GM11168 (cell line): ENCODE data around the gene ILKAP.

Source experiments
- in situ Hi-C: fragments of 300-500 bp; cut with MboI; formaldehyde crosslinking; loops from one replicate; pipeline ENCODE4 v1.12.0; 2022; ENCODE audit warnings: low sequenced_read_pairs; ENCODE audit not compliant: unreplicated experiment

The ILKAP gene

DNA sequence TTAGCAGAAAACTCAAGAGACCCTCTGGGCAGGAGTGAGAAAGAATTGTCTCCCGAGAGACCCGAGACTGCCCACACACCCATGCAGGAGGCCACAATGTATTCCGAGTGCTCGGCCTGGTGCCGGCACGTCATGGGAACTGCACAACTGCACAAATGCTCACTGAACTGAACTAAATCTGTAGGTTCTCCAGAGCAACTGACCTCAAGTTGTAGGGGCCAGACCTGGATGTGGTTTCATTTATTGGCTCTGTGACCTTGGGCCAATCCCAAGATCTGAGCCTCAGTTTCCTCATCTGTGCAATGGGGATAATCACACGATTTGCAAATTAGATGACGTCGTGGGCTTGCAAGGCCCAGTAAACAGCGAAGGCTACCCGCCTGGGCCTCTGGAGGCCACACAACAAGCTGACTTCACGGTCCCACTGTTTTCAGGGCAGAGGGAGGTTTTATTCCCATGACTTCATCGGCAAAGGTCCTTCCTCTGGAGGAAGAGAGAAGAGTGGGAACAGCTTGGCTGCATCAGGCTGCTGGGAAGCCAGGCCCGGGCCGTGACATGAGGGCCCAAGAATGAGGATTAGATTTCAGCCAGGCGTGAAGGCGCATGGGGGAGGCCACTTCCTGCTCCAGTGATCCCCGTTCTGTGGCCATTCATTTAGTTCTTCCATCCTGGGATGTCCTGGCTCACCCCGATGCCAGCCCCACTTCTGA is 48.3 kb downstream of the ILKAP start:
- in situ Hi-C loops: no loop called here

- in situ Hi-C loops: no loop called here
These were observed 48.9 kb downstream of the ILKAP start for GRCh38 chr2:238154570-238154969.

GRCh38 chr2:238152771-238153688 is 50.5 kb downstream of the ILKAP start:
- in situ Hi-C loops: no loop called here

DNA sequence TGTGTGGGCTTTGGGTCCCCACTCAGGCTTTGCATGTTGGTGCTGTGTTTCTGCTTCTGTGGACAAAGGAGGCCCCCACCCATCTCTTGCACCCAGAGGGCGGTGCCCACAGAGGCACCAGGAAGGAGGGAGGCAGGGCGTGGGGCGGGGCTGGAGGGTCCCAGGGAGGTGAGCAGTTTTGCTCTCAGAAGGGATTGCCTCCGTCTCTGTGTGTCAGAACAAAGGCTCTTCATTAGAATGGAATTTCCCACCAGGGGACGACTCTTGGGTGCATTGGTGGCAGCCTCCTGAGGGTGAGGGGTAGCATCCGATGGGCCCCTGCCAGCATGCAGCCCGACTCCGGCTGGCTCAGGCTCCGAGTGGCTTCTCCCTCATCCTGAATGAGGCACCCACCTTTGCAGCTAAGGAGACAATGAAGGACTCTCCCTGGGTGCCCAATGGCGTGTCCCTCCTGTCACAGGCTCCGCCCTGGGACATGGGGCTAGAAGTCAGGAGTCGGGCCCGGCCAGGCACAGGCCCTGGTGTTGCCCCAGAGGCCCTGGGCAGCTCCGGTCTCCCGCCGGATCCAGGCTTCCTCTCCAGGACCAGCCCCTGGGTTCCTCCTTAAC is 51.8 kb downstream of the ILKAP start:
- in situ Hi-C loops: no loop called here

GRCh38 chr2:238151205-238151604 is 52.3 kb downstream of the ILKAP start:
- in situ Hi-C loops: no loop called here

DNA sequence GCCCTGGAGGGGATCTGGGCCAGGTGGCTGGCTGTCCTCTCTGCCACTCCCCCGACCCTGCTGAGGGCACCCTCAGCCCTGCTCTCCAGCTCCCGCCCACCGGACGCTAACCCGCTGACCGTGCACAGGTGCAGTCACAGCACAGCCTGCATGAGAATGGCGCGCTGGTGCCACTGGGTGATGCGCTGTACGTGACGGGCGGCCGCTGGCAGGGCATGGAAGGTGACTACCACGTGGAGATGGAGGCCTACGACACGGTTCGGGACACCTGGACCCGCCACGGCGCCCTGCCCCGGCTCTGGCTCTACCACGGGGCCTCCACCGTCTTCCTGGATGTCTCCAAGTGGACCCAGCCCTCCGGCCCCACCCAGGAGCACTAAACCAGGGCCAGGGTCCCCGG is 52.8 kb downstream of the ILKAP start:
- in situ Hi-C loops: no loop called here

- in situ Hi-C loops: no loop called here
These were observed 53.5 kb downstream of the ILKAP start for GRCh38 chr2:238149841-238150572.

GRCh38 chr2:238148981-238149380 is 54.5 kb downstream of the ILKAP start:
- in situ Hi-C loops: no loop called here

- in situ Hi-C loops: no loop called here
These were observed 56.5 kb downstream of the ILKAP start for GRCh38 chr2:238146884-238147544.

- in situ Hi-C loops: no loop called here
These were observed 57.6 kb downstream of the ILKAP start for GRCh38 chr2:238145851-238146250.

DNA sequence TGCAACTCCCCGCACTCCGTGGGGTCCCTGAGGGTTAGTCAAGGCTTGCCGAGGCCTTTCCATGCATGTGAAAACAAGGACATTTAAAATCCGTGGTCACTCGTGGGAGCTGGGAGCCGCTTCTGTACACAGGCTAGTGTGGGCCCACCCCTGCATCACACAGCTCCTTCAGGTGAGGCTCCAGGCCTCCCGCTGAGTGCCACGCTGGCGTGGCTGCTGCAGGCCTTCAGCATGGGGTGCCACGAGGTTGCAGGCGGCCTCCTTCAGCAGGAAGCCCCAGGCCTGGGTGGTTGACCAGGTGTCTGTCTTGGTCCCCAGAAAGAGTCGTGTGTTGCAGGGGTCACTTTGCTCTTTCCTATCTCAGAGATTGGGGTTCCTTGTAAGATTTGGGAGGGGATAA is 58.4 kb downstream of the ILKAP start:
- in situ Hi-C loops: no loop called here

DNA sequence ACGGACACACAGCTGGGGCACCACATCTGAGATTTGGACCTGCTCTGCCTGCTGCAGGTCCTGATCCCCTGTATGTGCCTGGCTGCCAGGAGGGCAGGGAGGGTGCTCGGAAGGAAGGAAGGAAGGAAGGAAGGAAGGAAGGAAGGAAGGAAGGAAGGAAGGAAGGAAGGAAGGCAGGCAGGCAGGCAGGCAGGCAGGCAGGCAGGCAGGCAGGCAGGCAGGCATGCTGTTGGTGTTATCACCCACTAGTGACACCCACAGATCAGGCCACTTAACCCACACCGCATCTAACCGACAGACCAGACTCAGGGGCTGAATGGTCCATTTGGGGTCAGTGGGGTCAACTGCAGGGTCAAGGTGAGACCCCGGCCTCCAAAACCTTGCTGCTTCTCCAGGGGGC is 59.2 kb downstream of the ILKAP start:
- in situ Hi-C loops: no loop called here

- in situ Hi-C loops: no loop called here
These were observed 60.1 kb downstream of the ILKAP start for GRCh38 chr2:238143239-238143951.

- in situ Hi-C loops: no loop called here
These were observed 60.9 kb downstream of the ILKAP start for GRCh38 chr2:238142382-238143205.

DNA sequence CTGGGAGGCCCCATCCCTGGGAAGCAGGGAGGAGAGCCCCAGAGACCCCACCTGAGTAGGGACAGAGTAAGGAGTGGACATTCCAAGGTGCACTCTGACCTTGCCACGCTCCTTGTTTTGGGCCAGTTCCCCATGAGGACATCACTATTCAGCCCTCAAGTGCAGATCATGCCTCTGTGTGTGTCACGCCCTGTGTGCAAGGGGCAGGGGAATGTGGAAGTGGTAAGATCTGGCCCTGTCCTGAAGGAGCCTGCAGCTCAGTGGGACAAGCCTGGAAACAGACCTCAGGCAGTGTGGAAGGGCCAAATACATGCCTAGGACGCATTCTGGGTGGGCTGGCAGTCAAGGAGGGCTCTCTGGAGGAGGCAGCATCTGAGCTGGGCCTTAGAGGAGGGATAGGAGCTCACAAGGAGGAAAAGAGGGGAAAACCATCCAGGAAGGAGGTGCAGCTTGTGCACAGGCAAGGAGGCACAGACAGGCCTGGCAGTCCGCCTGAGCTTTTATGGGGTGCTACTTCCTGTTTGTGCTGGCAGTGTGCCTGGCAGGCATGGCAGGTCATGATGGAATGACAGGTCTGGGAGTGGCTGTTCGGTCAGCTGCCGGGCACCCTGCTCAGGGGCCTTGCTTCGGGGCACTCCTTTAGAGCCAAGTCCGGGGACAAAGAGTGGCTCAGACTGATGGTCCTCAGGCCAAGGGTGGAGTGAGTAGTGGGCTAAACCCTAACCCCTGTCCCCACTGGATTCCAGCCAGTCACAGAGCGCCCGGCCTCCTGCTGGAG is 61.8 kb downstream of the ILKAP start:
- in situ Hi-C loops: no loop called here

DNA sequence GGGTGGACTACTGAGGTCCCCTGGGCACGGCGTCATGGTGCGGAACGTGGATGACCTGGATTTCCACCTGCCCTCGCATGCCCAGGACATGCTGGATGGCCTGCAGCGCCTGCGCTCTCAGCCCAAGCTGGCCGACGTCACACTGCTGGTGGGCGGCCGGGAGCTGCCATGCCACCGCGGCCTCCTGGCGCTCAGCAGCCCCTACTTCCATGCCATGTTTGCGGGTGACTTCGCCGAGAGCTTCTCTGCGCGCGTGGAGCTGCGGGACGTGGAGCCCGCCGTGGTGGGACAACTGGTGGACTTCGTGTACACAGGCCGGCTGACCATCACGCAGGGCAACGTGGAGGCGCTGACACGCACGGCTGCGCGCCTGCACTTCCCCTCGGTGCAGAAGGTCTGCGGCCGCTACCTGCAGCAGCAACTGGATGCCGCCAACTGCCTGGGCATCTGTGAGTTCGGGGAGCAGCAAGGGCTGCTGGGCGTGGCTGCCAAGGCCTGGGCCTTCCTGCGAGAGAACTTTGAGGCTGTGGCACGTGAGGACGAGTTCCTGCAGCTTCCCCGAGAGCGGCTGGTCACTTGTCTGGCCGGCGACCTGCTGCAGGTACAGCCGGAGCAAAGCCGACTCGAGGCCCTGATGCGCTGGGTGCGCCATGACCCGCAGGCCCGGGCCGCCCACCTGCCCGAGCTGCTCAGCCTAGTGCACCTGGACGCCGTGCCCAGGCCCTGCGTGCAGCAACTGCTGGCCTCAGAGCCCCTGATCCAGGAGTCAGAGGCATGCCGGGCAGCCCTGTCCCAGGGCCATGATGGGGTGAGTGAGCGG is 62.6 kb downstream of the ILKAP start:
- in situ Hi-C loops: no loop called here

- in situ Hi-C loops: no loop called here
These were observed 63.5 kb downstream of the ILKAP start for GRCh38 chr2:238140040-238140439.
